ENCODE results near the gene PPP6R2. TPM values are rescaled to one million over a fixed set of nuclear protein-coding genes. Genes with fewer than 3 reads are reported as not detected.

The PPP6R2 gene
- total RNA-seq, 4 donors from 2014 or later = 23.8 to 86.3 (median 37.0) TPM

DNA sequence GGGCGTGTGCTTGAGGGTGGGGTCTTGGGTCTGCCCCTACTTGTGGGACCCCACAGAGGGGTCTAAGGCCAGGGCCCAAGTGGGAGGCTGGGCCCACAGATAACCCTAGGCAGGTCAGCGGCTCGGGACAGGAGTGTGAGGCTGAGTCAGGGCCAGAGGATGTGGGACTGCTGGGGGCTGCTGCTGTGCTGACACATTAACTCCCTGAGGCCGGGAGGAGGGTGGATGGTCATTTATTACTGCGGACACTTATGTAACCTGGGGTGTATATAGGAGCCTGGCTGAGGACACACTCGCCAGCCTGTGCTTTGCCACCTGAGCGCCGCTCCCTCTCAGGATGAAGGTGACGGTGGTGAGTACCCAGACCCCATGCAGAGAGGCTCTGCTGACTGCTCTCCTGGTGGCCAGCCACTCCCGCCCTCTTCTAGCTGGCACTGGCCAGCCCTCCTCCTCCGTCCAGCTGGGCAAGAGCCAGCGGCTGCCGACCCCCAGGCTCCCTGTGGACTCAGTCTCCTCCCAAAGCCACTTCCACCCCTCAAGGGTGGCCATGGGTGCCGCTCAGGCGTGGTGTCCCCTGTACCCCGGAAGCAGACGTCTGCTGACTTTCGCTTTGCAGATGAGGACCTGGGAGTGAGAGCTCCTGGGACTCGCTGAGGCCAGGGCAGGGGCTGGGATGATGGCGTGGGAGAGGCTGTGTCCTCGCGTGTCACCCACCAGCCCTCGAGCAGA is 143.6 kb downstream of the PPP6R2 start, which contains the start of gene MIOX:
TSS of gene MIOX (plus strand) at position 299 of the 729 bp plus-strand sequence. CDS start at position 338, 39 bp downstream.
- TF ChIP-seq, protein P1, sequence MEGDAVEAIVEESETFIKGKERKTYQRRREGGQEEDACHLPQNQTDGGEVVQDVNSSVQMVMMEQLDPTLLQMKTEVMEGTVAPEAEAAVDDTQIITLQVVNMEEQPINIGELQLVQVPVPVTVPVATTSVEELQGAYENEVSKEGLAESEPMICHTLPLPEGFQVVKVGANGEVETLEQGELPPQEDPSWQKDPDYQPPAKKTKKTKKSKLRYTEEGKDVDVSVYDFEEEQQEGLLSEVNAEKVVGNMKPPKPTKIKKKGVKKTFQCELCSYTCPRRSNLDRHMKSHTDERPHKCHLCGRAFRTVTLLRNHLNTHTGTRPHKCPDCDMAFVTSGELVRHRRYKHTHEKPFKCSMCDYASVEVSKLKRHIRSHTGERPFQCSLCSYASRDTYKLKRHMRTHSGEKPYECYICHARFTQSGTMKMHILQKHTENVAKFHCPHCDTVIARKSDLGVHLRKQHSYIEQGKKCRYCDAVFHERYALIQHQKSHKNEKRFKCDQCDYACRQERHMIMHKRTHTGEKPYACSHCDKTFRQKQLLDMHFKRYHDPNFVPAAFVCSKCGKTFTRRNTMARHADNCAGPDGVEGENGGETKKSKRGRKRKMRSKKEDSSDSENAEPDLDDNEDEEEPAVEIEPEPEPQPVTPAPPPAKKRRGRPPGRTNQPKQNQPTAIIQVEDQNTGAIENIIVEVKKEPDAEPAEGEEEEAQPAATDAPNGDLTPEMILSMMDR (IDR thresholded peaks at IDR 0.05; ENCODE audit: low read depth) = no peak

DNA sequence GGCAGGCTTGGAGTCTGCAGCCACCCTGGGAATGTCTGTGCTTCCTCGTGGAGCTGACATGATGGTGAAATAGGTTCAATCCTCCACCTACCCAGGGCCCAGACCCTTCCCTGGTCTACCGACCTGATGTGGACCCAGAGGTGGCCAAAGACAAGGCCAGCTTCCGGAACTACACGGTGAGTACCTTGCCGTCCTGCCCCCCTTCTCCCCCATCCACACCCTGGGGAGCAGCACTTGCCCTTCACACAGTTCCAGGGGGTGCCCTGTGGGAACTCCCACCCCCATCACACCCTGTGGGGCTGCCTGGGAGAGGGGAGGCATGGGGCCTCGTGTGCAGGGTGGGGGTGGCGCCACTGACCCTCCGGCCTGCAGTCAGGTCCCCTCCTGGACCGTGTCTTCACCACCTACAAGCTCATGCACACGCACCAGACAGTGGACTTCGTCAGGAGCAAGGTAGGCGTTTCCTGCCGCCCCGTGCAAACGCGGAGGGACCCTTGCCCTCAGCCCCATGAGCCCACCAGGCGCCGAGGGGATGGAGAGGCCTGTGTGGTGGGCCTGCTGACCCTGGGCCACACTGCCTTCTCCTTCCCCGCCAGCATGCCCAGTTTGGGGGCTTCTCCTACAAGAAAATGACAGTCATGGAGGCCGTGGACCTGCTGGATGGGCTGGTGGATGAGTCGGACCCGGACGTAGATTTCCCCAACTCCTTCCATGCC is 144.3 kb downstream of the PPP6R2 start:
- TF ChIP-seq, protein P1 (IDR thresholded peaks at IDR 0.05; ENCODE audit: low read depth) = no peak

DNA sequence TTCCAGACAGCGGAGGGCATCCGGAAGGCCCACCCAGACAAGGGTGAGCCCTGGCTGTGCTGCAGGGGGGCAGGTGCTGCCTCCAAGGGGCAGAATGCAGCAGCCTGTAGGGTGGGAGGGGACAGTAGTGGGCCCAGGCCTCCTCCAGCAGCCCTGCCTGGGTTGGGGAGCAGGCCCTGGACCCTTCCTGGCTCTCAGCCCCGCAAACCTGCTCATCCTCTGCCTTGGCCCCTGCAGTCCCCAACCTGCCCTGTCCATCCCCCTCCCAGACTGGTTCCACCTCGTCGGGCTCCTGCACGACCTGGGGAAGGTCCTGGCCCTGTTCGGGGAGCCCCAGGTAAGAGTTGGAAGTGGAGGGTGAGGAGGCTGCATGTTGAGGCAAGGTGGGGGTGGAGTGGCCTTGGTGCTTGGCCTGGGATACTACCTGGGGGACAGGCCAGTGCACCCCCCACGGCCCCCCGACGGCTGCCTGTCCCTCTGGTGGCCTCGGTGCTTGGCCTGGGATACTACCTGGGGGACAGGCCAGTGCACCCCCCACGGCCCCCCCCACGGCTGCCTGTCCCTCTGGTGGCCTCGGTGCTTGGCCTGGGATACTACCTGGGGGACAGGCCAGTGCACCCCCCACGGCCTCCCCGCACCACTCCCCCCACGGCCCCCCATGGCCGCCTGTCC is 145.0 kb downstream of the PPP6R2 start:
- TF ChIP-seq, protein P1 (IDR thresholded peaks at IDR 0.05; ENCODE audit: low read depth) = no peak

DNA sequence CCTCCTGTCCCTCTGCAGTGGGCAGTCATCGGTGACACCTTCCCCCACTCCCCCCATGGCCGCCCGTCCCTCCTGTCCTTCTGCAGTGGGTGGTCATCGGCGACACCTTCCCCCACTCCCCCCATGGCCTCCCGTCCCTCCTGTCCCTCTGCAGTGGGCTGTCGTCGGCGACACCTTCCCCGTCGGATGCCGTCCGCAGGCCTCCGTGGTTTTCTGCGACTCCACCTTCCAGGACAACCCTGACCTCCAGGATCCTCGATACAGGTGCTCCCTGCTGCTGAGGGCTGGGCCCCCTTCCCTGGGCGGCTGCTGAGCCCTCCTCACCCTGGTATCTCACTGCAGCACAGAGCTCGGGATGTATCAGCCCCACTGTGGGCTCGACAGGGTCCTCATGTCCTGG is 145.8 kb downstream of the PPP6R2 start:
- TF ChIP-seq, protein P1 (IDR thresholded peaks at IDR 0.05; ENCODE audit: low read depth) = no peak

DNA sequence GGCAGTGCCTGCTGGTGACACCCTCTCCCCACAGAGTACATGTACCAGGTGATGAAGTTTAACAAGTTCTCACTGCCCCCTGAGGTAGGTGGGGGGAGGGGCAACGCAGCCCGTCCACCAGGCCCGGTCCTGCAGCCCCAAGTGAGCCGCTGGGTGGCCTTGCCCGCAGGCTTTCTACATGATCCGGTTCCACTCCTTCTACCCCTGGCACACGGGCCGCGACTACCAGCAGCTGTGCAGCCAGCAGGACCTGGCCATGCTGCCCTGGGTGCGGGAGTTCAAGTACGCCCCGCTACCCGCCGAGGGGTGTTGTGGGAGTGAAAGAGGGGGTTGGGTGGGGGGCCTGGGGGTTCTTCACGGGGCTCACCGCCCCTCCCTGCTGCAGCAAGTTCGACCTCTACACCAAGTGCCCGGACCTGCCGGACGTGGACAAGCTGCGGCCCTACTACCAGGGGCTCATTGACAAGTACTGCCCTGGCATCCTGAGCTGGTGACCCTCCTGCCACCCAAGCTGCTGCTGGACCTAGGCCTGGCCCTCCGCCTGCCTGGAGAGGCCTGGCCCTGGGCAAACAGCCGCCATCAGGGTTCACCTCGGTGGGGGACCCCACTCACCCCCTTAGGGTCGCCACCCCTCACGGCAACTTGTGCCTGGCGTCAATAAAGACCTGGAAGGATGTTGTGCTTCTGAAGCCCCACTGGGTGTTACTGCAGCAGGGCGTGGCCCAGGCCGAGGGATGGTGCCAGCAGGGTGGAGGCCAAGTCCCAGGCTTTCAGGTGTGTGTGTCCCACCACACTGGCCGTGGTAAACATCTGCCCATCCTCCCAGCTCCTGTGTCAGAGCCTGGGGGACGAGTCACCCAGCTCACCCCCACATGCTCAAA is 146.5 kb downstream of the PPP6R2 start:
- TF ChIP-seq, protein P1 (IDR thresholded peaks at IDR 0.05; ENCODE audit: low read depth) = no peak

DNA sequence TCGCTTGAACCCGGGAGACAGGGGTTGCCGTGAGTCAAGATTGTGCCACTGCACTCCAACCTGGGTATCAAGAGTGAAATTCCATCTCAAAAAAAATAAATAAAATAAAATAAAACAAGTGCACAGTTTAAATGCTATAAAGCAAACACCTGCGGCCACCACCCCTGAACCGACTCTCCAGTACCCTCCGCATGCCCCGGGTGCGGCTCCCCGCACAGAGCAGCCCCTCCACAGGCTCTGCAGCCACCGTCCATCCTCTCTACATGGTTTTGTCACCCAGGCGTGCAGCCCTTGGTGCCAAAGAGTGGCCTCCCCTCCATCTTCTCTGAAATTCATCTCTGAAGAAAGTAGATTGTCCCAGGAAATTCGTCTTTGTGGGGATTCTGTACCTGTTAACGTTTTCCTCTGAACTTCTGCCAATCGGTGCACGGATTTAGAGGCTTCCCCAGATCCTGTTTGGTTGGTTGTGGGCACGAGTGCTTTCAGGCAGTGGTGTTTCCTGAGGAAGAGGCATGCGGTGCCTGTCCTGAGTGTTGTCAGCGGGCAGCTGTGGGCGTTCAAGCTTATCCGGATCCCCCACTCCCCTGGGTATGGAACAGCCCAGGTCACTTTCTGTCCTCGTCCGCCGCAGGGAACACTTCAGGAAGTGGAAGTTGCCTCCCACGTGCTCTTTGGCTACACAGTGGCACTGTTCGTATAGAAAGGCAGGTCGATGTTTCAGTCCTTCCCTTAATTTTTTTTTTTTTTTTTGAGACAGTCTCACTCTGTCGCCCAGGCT is 147.6 kb downstream of the PPP6R2 start:
- TF ChIP-seq, protein P1 (IDR thresholded peaks at IDR 0.05; ENCODE audit: low read depth) = no peak

Data from subcutaneous adipose tissue (tissue), 4 donors.